Chondrocyte (in vitro differentiated cells): ENCODE results near the gene SLC25A25. TPM values are rescaled to one million over a fixed set of nuclear protein-coding genes. Genes with fewer than 3 reads are reported as not detected.
A peak's percentile ranks its signal among the peaks of the same experiment; 100 is the strongest.

Experiments used
- DNase-seq: peaks from one replicate; pipeline ENCODE4 v3.0.0; 2021; ENCODE audit warnings: mixed read lengths, low spot score
- H3K27ac Mint-ChIP-seq: one replicate; pipeline ENCODE4 v1.8.0; 2021; ENCODE audit warnings: mild to moderate bottlenecking, moderate library complexity, mixed read lengths; ENCODE audit not compliant: unreplicated experiment
- H3K27me3 Mint-ChIP-seq: 2 replicates; pipeline ENCODE4 v1.8.0; 2021; ENCODE audit warnings: low read depth, mixed read lengths
- H3K36me3 Mint-ChIP-seq: 2 replicates; pipeline ENCODE4 v1.8.0; 2021; ENCODE audit warnings: low read depth, mixed read lengths
- H3K4me1 Mint-ChIP-seq: 2 replicates; pipeline ENCODE4 v1.8.0; 2021; ENCODE audit warnings: low read depth, mild to moderate bottlenecking, mixed read lengths
- H3K4me3 Mint-ChIP-seq: one replicate; pipeline ENCODE4 v1.8.0; 2021; ENCODE audit warnings: mild to moderate bottlenecking, moderate library complexity, mixed read lengths; ENCODE audit not compliant: unreplicated experiment
- H3K9me3 Mint-ChIP-seq: 2 replicates; pipeline ENCODE4 v1.8.0; 2021; ENCODE audit warnings: low read depth, mixed read lengths
- CTCF ChIP-seq: fragments of 200-600 bp; sonication (generic); IDR thresholded peaks from 2 replicates; pipeline ENCODE4 v1.5.0; 2021; ENCODE audit warnings: antibody characterized with exemption, mild to moderate bottlenecking, moderate library complexity
- total RNA-seq: library from RNA; stranded (reverse); gene quantifications from 3 replicates; pipeline ENCODE4 v1.2.1, GENCODE V29; 2021

The SLC25A25 gene
- total RNA-seq, 1 donor from 2014 or later = 17.6 TPM

GRCh38 chr9:128142596-128142995 is 74.6 kb downstream of the SLC25A25 start:
- Mint-ChIP-seq H3K9me3 (no peaks in the 10 kb centered on the region), H3K36me3 (no peaks in the 10 kb centered on the region), H3K4me1 (no peaks in the 10 kb centered on the region), H3K27ac (no peak overlapping the region), H3K4me3 (no peak overlapping the region), H3K27me3 (no peaks in the 10 kb centered on the region)
- peak; percentile 50 for DNase-seq
- TF ChIP-seq CTCF = no peak

DNA sequence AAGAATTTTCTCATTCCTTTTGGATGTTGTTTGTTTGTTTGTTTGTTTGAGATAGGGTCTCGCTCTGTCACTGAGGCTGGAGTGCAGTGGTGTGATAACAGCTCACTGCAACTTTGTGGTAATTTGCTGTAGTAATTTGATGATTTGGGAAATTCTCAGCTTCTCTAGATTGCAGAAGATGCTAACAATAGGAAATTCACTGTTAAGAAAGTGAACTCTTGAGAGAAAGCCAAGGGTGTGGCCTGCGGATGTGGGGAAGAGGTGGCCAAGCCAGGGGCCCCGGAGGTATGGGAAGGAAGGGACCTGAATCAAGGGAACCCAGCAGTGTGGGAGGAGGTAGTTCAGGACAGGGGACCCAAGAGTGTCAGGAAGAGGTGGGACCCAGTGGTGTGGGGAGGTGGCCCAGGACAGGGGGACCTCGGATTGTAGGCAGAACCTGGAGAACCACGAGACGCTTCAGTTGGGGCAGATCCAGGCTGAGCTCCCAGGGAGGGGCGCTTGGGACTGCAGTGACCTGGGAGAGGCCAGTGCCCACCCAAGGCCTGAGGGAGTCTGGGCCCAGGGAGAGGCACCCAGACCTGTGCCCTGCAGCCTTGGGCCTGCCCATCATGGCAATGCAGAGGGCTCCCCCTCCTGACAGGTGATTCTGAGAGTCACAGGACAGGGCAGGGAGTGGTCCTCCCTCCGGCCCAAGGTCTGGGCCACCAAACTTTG is 75.7 kb downstream of the SLC25A25 start:
- H3K27ac Mint-ChIP-seq = no peak overlapping the region

DNA sequence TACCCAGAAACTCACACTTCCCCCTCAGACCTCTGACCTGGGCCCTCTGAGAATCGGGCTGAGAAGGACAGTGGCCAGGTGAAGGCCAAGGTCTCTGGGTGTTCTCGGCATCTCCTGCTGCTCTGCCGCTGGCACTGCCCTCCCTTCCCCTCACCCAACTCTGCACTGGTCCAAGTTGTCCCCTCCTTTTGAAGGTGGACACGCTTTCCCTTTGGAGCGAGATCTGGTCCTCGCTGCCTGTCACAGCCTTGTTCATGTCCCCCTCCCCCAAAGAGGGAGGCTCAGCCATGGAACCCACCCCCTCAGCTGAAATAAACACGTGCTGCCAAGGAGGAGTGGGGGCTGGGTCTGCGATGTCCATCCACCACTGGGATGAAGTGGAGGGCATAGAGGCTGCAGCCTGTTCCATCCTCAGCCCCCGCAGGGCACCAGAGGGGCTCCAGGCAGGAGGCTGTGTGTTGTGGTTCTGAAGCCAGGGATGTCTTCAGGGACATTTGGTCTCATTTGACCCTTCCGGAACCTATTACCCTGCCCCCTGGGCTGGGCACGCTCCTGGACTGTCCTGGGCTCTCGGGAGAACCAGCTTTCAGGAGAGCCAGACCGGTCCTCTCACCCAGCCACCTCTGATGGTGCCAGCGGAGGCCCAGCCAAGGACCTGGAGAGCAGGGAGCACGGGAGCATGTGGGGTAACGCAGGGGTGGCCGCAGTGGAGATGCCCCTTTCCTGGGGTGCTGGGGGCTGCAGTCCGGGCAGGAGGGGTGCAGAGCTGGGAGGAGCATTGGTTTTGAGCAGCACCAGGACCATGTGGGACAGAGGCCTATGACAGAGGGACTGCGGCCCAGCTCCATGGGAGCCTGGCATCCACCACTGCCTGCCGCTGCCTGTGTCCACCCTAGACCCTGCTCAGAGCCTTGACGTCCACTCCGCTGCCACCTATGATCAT is 76.5 kb downstream of the SLC25A25 start:
- no peak overlapping the region for H3K27ac Mint-ChIP-seq
- H3K4me3 Mint-ChIP-seq = no peak overlapping the region
- no peaks in the 10 kb centered on the region for H3K9me3 Mint-ChIP-seq
- peak; percentile 78 for DNase-seq
- TF ChIP-seq CTCF = no peak
- H3K27me3 Mint-ChIP-seq = no peaks in the 10 kb centered on the region
- H3K36me3 Mint-ChIP-seq = no peaks in the 10 kb centered on the region
- peaks cover 4% of the 10 kb centered on the region for H3K4me1 Mint-ChIP-seq

More for the DNA sequence above, 75.7 kb downstream of the SLC25A25 start:
- Mint-ChIP-seq H3K27me3 (no peaks in the 10 kb centered on the region), H3K9me3 (no peaks in the 10 kb centered on the region), H3K36me3 (no peaks in the 10 kb centered on the region), H3K4me1 (no peaks in the 10 kb centered on the region), H3K4me3 (no peak overlapping the region)
- peak; percentile 83 for DNase-seq
- TF ChIP-seq CTCF = no peak

DNA sequence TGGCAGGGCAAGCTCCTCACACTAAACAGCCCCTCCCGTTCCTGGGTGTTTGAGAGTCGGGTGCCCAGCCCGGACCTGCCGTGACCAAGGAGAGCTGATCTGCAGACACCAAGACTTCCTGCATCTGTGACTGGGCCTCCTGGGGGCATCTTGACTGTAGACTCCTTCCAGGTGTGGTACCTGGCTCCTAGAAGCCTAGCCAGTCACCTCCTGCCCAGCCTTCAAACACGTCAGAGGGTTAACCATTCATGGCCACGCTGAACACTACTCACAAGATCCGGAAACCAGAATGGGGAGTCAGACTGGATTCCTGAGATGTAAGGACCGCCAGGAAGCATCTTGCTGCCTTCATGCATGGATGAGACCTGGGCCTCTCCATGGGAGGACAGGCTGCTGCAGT is 77.5 kb downstream of the SLC25A25 start:
- TF ChIP-seq CTCF = no peak
- H3K4me1 Mint-ChIP-seq = peaks cover 4% of the 10 kb centered on the region
- no peak overlapping the region for H3K4me3 Mint-ChIP-seq
- H3K27me3 Mint-ChIP-seq = no peaks in the 10 kb centered on the region
- peak; percentile 72 for DNase-seq
- no peaks in the 10 kb centered on the region for H3K9me3 Mint-ChIP-seq
- no peaks in the 10 kb centered on the region for H3K36me3 Mint-ChIP-seq
- no peak overlapping the region for H3K27ac Mint-ChIP-seq

DNA sequence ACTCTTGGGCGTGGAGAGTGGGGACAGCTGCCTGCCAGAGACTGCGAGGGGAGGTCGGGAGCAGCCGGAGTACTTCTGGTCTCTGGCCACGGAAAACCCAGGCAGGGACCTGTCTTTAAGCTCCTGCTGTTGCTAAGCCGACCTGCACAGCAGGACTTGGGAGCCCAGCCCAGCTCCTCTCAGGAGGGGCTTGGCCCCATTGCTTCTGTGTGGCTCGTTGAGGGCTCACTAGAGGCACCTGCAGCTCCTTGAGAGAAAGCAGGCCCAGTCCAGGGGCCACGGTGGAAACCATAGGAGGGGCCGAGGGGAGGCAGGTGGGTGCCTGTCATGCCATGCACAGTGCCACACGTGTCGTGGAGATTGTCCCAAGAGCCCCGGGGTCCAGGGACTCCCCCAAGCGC is 77.9 kb downstream of the SLC25A25 start:
- Mint-ChIP-seq H3K27me3 (no peaks in the 10 kb centered on the region), H3K36me3 (no peaks in the 10 kb centered on the region), H3K9me3 (no peaks in the 10 kb centered on the region), H3K4me3 (no peak overlapping the region), H3K4me1 (peaks cover 4% of the 10 kb centered on the region), H3K27ac (no peak overlapping the region)
- peak; percentile 84 for DNase-seq
- TF ChIP-seq CTCF = no peak
